Kidney epithelial cell (primary cell): Measurements from ENCODE around the gene TAF11L3. TPM values are rescaled to one million over a fixed set of nuclear protein-coding genes. Genes with fewer than 3 reads are reported as not detected.
"Not testable (repeated sequence)": the region's sequence is repeated elsewhere in the genome, so short reads cannot be mapped to it uniquely, and the experiment has no call there.

Source experiments
- DNase-seq: peaks from one replicate; pipeline ENCODE4 v3.0.0-alpha.2; 2010; ENCODE audit warnings: low read depth
- H3K27me3 ChIP-seq: 2 replicates; pipeline ENCODE4 v1.6.0; 2011; ENCODE audit warnings: low read length; ENCODE audit not compliant: control insufficient read depth, insufficient read depth
- H3K36me3 ChIP-seq: 2 replicates; pipeline ENCODE4 v1.5.1; 2011; ENCODE audit warnings: low read length; ENCODE audit not compliant: control insufficient read depth, insufficient read depth
- H3K4me3 ChIP-seq: 2 replicates; pipeline ENCODE4 v1.5.1; 2011; ENCODE audit warnings: low read depth, mild to moderate bottlenecking, control low read depth, low read length
- CTCF ChIP-seq: IDR thresholded peaks from 2 replicates; pipeline ENCODE4 v1.5.1; 2011; ENCODE audit warnings: mild to moderate bottlenecking, moderate library complexity, low read length, control low read depth, inconsistent platforms; ENCODE audit not compliant: insufficient read depth, poor library complexity, severe bottlenecking
- total RNA-seq: library from RNA; depleted of rRNA; stranded (reverse); fragments of >200 nt; gene quantifications from 2 replicates; pipeline ENCODE4 v1.2.3, GENCODE V29; 2015

Gene TAF11L3
- total RNA-seq, 1 donor from 2014 or later, result not detected

GRCh38 chr5:17487174-17487512 is 31.0 kb upstream of the TAF11L3 start:
- no peak for TF ChIP-seq CTCF
- no peak for DNase-seq
- H3K27me3 ChIP-seq, result no peaks in the 10 kb centered on the region
- H3K4me3 ChIP-seq, result no peak overlapping the region
- no peaks in the 10 kb centered on the region for H3K36me3 ChIP-seq

- H3K36me3 ChIP-seq, DNase-seq, H3K27me3 ChIP-seq, H3K4me3 ChIP-seq: not testable (repeated sequence)
These were observed 26.9 kb upstream of the TAF11L3 start for GRCh38 chr5:17491257-17491656.

DNA sequence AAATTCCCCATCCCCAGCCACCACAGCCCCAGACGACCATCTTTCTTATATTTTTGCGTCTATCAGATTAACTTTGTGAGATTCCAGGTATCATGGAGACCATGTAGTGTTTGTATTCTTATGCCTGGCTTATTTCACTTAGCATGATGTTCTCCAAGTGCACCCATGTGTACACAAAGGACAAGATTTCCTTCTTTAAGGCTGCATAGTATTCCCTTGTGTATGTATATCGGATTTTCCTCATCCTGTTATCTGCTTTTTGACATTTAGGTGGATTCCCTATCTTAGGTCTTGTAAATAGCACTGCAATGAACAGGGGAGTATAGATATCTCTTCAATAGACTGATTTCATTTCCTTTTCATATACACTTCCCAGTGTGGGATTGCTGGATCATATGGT is 25.4 kb upstream of the TAF11L3 start:
- Histone ChIP-seq H3K4me3 (no peak overlapping the region), H3K27me3 (no peaks in the 10 kb centered on the region), H3K36me3 (no peaks in the 10 kb centered on the region)
- DNase-seq, result no peak
- TF ChIP-seq CTCF, result no peak

DNA sequence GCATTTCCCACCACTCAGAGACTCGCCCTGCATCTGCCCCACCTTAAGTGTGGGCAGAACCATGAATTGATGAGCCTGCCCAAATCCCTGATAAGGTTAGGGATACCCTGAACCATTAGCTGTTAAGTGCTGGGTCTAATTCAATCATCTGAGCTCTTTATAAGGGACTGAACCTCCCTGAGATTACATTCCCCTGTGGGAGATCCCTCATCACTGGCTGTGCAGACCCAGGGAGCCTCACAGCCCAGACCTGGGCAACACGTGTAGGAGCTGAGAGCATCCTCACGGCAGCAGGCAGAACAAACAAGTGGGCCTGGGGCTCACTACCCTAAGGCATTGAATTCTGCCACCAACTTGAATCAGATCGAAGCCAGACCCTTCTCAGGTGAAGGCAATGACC is 20.7 kb upstream of the TAF11L3 start:
- no peaks in the 10 kb centered on the region for H3K27me3 ChIP-seq
- H3K36me3 ChIP-seq, result no peaks in the 10 kb centered on the region
- no peak for DNase-seq
- TF ChIP-seq CTCF, result no peak
- H3K4me3 ChIP-seq, result no peak overlapping the region

- not testable (repeated sequence) for H3K36me3 ChIP-seq, H3K27me3 ChIP-seq, H3K4me3 ChIP-seq, DNase-seq
These were observed 20.2 kb upstream of the TAF11L3 start, which contains the start of gene TAF11L2 for GRCh38 chr5:17497931-17498330. Gene TAF11L2, plus strand, starts transcription at chr5:17498231.

- no peak for DNase-seq
- no peaks in the 10 kb centered on the region for H3K36me3 ChIP-seq
- H3K4me3 ChIP-seq, result no peak overlapping the region
- no peak for TF ChIP-seq CTCF
- no peaks in the 10 kb centered on the region for H3K27me3 ChIP-seq
These were observed 6.3 kb upstream of the TAF11L3 start for GRCh38 chr5:17511775-17512325.

DNA sequence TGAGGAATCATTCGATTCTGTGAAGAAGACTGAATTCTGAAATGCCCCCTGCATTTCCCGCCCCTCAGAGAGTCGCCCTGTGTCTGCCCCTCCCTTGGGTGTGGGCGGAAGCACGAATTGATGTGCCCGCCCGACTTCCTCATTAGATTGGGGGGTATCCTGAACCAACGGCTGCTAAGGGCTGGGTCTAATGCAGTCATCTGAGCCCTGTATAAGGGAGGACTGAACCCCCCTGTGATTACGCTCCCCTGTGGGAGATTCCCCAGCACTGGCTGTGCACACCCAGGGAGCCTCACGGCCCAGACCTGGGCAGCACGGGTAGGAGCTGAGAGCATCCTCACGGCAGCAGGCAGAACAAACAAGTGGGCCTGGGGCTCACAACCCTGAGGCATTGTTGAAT is 641 bp upstream of the TAF11L3 start:
- H3K27me3 ChIP-seq, DNase-seq, H3K36me3 ChIP-seq, H3K4me3 ChIP-seq: not testable (repeated sequence)

DNA sequence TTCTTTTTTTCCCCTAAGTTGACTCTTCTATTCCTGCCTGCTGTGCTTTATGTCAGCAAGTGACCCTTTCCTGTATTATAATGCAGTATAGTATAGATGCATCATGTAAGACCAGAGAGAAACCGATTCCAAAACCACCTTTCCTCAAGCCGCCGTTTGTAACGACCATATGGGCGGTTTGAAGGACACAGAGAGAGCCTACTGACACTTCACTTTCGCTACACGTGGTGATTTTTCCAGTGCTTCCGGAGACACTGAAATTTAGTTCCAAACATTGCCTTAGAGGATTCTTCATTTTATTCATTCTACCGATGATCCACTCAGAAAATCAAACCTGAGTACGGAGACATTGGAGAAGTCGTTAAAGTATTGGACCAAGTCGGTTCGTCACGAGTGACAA is 1.3 kb downstream of the TAF11L3 start:
- not testable (repeated sequence) for H3K36me3 ChIP-seq, H3K27me3 ChIP-seq, H3K4me3 ChIP-seq, DNase-seq

DNA sequence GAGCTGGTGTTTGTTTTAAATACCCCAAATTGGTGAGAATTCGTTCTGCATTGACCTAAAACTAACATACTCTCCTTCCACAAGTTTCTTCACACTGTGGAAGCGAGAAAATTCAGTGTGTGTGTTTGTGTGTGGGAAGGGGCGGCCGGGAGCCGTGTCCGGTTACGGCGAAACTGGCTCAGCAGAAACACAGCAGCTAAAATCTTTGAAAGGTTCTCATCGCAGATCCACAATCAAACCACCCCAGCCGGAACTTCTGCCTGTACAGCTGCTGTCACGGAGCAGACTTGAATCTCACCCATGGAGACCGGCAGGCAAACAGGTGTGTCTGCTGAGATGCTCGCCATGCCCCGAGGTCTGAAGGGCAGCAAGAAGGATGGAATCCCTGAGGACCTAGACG is 3.3 kb downstream of the TAF11L3 start, which contains the start of gene TAF11L4:
Gene TAF11L4 (plus strand): TSS at position 301 of the 400 bp plus-strand sequence.
- not testable (repeated sequence) for H3K4me3 ChIP-seq, H3K27me3 ChIP-seq, H3K36me3 ChIP-seq, DNase-seq

GRCh38 chr5:17524935-17525334 is 6.8 kb downstream of the TAF11L3 start, which contains the start of gene TAF11L5:
Gene TAF11L5, plus strand, starts transcription at chr5:17525235.
- not testable (repeated sequence) for DNase-seq, H3K36me3 ChIP-seq, H3K4me3 ChIP-seq, H3K27me3 ChIP-seq

DNA sequence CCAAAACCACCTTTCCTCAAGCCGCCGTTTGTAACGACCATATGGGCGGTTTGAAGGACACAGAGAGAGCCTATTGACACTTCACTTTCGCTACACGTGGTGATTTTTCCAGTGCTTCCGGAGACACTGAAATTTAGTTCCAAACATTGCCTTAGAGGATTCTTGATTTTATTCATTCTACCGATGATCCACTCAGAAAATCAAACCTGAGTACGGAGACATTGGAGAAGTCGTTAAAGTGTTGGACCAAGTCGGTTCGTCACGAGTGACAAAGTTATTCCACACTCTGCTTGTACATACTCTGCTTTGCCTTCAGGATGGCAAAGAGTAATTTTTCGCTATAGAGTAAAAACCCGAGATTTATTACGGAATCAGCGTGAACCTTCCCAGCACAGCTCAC is 8.3 kb downstream of the TAF11L3 start:
- H3K36me3 ChIP-seq, DNase-seq, H3K4me3 ChIP-seq, H3K27me3 ChIP-seq: not testable (repeated sequence)
